HG02840 (cell line): ENCODE results near the gene HPX.
"Not testable (repeated sequence)": the region's sequence is repeated elsewhere in the genome, so short reads cannot be mapped to it uniquely, and the experiment has no call there.

Experiments
- ATAC-seq: cut with Tn5 transposase; IDR thresholded peaks from one replicate; pipeline ENCODE4 v1.9.1; 2021; ENCODE audit warnings: mild to moderate bottlenecking, moderate library complexity, moderate number of reproducible peaks; ENCODE audit not compliant: unreplicated experiment, low FRiP score

HPX gene

DNA sequence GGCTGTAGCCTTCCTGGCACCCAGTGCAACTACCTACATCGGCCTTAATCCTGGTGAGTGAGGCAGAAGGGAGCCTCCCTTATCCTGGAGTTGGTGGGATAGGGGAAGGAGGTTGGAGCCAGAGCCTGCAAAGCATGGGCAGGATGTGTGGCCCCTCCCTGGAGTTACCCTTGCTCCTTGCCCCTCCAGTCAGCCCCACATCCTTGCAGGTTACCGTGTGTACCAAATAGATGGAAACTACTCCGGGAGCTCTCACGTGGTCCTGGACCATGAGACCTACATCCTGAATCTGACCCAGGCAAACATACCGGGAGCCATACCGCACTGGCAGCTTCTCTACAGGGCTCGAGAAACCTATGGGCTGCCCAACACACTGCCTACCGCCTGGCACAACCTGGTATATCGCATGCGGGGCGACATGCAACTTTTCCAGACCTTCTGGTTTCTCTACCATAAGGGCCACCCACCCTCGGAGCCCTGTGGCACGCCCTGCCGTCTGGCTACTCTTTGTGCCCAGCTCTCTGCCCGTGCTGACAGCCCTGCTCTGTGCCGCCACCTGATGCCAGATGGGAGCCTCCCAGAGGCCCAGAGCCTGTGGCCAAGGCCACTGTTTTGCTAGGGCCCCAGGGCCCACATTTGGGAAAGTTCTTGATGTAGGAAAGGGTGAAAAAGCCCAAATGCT, 46.7 kb downstream of the HPX start:
- ATAC-seq: no peak

DNA sequence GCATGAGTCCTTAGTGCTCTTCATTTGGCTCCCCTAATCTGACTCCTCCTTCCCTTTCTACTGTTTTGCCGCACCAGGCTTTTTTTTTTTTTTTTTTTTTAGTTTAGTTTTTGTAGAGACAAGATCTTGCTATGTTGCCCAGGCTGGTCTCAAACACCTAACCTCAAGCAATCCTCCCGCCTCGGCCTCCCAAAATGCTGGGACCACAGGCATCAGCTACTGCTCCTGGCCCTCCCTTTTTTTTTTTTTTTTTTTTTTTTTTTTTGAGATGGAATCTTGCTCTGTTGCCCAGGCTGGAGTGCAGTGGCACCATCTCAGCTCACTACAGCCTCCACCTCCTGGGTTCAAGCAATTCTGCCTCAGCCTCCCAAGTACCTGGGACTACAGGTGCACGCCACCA, 48.5 kb downstream of the HPX start:
- ATAC-seq: not testable (repeated sequence)

DNA sequence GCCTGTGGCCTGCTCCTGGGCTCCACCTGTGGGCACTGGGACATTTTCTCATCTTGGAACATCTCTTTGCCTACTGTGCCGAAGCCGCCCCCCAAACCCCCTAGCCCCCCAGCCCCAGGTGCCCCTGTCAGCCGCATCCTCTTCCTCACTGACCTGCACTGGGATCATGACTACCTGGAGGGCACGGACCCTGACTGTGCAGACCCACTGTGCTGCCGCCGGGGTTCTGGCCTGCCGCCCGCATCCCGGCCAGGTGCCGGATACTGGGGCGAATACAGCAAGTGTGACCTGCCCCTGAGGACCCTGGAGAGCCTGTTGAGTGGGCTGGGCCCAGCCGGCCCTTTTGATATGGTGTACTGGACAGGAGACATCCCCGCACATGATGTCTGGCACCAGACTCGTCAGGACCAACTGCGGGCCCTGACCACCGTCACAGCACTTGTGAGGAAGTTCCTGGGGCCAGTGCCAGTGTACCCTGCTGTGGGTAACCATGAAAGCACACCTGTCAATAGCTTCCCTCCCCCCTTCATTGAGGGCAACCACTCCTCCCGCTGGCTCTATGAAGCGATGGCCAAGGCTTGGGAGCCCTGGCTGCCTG, 49.2 kb downstream of the HPX start:
- ATAC-seq: no peak

- ATAC-seq: no peak
These were observed 49.9 kb downstream of the HPX start for GRCh38 chr11:6390718-6391469.

- ATAC-seq: peak; percentile 98
These were observed 50.7 kb downstream of the HPX start, which contains the start of gene SMPD1 for GRCh38 chr11:6389905-6390717. Gene SMPD1 (plus strand): TSS chr11:6390474. CDS start chr11:6390599, 125 bp downstream.

DNA sequence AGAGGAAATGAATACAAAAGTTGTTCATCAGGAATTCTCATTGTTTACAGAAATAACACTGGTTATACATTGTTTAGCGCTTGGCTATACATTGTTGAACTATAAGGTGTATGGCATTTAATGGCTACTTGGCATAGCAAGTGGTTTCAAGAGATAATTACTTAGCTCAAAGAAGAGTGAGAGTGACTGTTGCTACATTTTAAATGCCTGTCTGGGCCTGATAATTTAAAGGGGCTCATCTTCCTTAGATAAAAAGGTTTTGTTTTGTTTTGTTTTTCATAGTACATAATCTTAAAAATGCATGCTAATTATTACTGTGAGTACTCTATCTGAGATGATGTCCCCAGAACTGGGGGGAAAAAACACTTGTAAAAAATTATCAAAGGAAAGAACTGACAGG, 52.0 kb downstream of the HPX start:
- no peak for ATAC-seq

- ATAC-seq: no peak
These were observed 52.8 kb downstream of the HPX start for GRCh38 chr11:6387811-6388599.

DNA sequence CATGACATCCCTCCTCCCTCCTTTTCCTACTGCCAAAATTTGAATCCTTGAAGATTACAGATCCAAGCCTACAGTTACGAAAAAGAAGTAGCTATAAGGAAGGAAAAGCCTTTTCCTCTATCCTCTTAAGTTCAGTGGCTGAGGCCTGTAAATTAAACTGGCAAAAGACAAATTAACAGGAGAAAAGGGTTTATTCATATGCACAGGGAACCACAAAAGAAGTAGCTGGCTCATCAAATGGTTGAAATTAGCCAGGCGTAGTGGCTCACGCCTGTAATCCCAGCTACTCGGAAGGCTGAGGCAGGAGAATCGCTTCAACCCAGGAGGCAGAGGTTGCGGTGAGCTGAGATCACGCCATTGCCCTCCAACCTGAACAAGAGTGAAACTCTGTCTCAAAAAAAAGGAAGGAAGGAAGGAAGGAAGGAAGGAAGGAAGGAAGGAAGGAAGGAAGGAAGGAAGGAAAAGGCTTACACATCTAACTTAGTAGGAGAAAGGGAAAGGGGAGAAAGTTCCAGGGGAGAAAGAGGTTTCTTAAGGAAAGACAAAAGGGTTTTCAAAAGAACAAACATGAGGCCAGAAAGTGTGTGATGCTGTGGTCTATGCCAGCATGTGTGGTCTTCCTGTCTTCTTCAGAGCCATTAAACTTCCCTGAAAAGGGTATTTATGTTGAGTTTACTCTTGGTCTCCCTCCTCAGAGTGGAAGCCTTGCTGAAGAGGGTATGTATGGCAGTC, 55.6 kb downstream of the HPX start:
- ATAC-seq: no peak
